Endothelial cell of hepatic sinusoid (primary cell): Measurements from ENCODE around the gene ARHGEF7.

ENCODE experiments used
- in situ Hi-C: cut with HindIII; loops from 2 replicates; pipeline ENCODE4 v1.10.0; 2017; ENCODE audit warnings: low sequenced_read_pairs

ARHGEF7 gene

GRCh38 chr13:111292710-111293485 is 177.8 kb downstream of the ARHGEF7 start:
- in situ Hi-C loops, result no loop called here

- in situ Hi-C loops, result no loop called here
These were observed 180.8 kb downstream of the ARHGEF7 start for GRCh38 chr13:111295886-111296285.

GRCh38 chr13:111296417-111296816 is 181.3 kb downstream of the ARHGEF7 start:
- in situ Hi-C loops, result no loop called here

- in situ Hi-C loops, result no loop called here
These were observed 183.3 kb downstream of the ARHGEF7 start for GRCh38 chr13:111298214-111298975.

- in situ Hi-C loops, result loop anchor here (5.0 kb wide), 1 partner anchor 35 kb away; no protein-coding TSS in a partner anchor
These were observed 187.1 kb downstream of the ARHGEF7 start for GRCh38 chr13:111302045-111302726.

GRCh38 chr13:111303559-111303958 is 188.4 kb downstream of the ARHGEF7 start:
- in situ Hi-C loops, result loop anchor here (5.0 kb wide), 1 partner anchor 36 kb away; no protein-coding TSS in a partner anchor

- in situ Hi-C loops, result loop anchor here (5.0 kb wide), 1 partner anchor 37 kb away; no protein-coding TSS in a partner anchor
These were observed 189.0 kb downstream of the ARHGEF7 start for GRCh38 chr13:111304041-111304544.

GRCh38 chr13:111304603-111305289 is 189.6 kb downstream of the ARHGEF7 start:
- in situ Hi-C loops, result loop anchor here (5.0 kb wide), 1 partner anchor 37 kb away; no protein-coding TSS in a partner anchor

GRCh38 chr13:111312944-111313590 is 198.0 kb downstream of the ARHGEF7 start:
- in situ Hi-C loops, result no loop called here

GRCh38 chr13:111313911-111314425 is 198.9 kb downstream of the ARHGEF7 start:
- in situ Hi-C loops, result no loop called here

GRCh38 chr13:111314852-111315251 is 199.7 kb downstream of the ARHGEF7 start:
- in situ Hi-C loops, result no loop called here

- in situ Hi-C loops, result no loop called here
These were observed 200.4 kb downstream of the ARHGEF7 start for GRCh38 chr13:111315347-111315995.

- in situ Hi-C loops, result no loop called here
These were observed 201.1 kb downstream of the ARHGEF7 start for GRCh38 chr13:111316161-111316730.

- in situ Hi-C loops, result no loop called here
These were observed 202.0 kb downstream of the ARHGEF7 start for GRCh38 chr13:111317042-111317550.

- in situ Hi-C loops, result no loop called here
These were observed 202.6 kb downstream of the ARHGEF7 start for GRCh38 chr13:111317571-111318345.

GRCh38 chr13:111318386-111318785 is 203.3 kb downstream of the ARHGEF7 start:
- in situ Hi-C loops, result no loop called here

GRCh38 chr13:111319521-111319920 is 204.4 kb downstream of the ARHGEF7 start:
- in situ Hi-C loops, result no loop called here
